ENCODE results near the gene GRK7. TPM values are rescaled to one million over a fixed set of nuclear protein-coding genes. Genes with fewer than 3 reads are reported as not detected.

Gene GRK7
- total RNA-seq, 1 experiment from 2014 or later, result not detected

DNA sequence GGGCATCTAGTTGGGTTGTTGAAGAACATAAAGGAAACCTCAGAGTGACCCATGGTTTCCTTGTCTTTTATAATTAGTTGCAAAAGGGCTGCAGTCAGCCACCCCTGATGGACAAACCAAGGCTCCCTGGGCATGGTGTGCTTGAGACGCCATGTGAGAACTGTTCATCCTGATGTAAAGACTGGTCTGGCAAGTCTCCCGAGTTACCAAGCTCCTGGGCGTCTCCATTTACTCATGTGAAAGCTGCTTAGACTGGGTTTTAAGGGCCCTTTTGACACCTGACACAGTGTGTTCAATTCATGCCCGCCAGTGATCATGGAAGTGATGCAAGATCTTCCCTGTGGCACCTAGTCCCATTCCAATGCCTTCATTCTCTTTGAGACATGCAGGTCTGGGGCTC lies 49.4 kb downstream of the GRK7 start:
- Histone ChIP-seq H3K27me3 (ENCODE audit: insufficient read depth, low read length) (no peaks in the 10 kb centered on the region), H3K79me2 (ENCODE audit: insufficient read depth, low read length) (no peaks in the 10 kb centered on the region), H3K9me3 (ENCODE audit: control insufficient read depth, low read depth, low read length) (no peaks in the 10 kb centered on the region), H3K23me2 (ENCODE audit: insufficient read length, low read depth, low read length, poor library complexity, severe bottlenecking) (no peaks in the 10 kb centered on the region), H3K79me1 (ENCODE audit: insufficient read depth, low read depth, low read length, poor library complexity, severe bottlenecking) (no peaks in the 10 kb centered on the region), H4K20me1 (ENCODE audit: control insufficient read depth, insufficient read depth, insufficient read length) (no peaks in the 10 kb centered on the region), H2BK5ac (ENCODE audit: insufficient read length, low read length) (no peak overlapping the region), H2BK12ac (ENCODE audit: insufficient read length, low read depth, low read length) (no peak overlapping the region), H3K9ac (ENCODE audit: extremely low read depth, insufficient read length, low read length) (no peak overlapping the region), H3K23ac (ENCODE audit: insufficient read length, low read depth, low read length) (no peak overlapping the region), H2AK5ac (ENCODE audit: insufficient read length, low read length) (no peak overlapping the region), H3K56ac (ENCODE audit: insufficient read length, low read depth, low read length) (no peak overlapping the region), H2BK120ac (ENCODE audit: low read depth, low read length, poor library complexity, severe bottlenecking) (no peak overlapping the region), H3K18ac (ENCODE audit: insufficient read length, low read depth, low read length) (no peak overlapping the region), H3K4me2 (ENCODE audit: insufficient read depth, insufficient read length, low read length) (no peak overlapping the region), H2BK20ac (ENCODE audit: low read depth, low read length, poor library complexity, severe bottlenecking) (no peak overlapping the region), H2AFZ (ENCODE audit: low read length) (no peak overlapping the region), H3K27ac (ENCODE audit: insufficient read length, low read depth, low read length) (no peak overlapping the region), H3K4ac (ENCODE audit: low read depth, low read length) (no peak overlapping the region), H4K5ac (ENCODE audit: insufficient read length, low read depth, low read length) (no peak overlapping the region), H2BK15ac (ENCODE audit: low read depth, low read length) (no peak overlapping the region), H3T11ph (ENCODE audit: low read length) (no peak overlapping the region), H3K14ac (ENCODE audit: insufficient read depth, low read length) (no peak overlapping the region), H4K8ac (replicated peaks; ENCODE audit: insufficient read length, low read depth, low read length) (no peak overlapping the region), H3K4me1 (ENCODE audit: insufficient read depth, low read length) (no peaks in the 10 kb centered on the region), H4K91ac (ENCODE audit: insufficient read length, low read depth, low read length) (no peak overlapping the region)
- Mint-ChIP-seq H3K9me3 (peaks cover 6 to 7% of the 10 kb centered on the region in 2 experiments), H3K27ac (no peak overlapping the region), H3K36me3 (ENCODE audit: insufficient read depth in 1 of 3, low read depth in 3 of 3) (peaks cover 0 to 7% (median 2%) of the 10 kb centered on the region in 3 experiments; a peak in 2 of 7 replicates), H3K27me3 (ENCODE audit: low read depth) (peaks cover 2% of the 10 kb centered on the region; the same call in 1 of the 2 replicates), H3K4me3 (no peak overlapping the region), H3K4me1 (peaks cover 1 to 7% of the 10 kb centered on the region in 2 experiments; a peak in 2 of 4 replicates)
- DNase-seq, result no peak
- TF ChIP-seq, protein P1, sequence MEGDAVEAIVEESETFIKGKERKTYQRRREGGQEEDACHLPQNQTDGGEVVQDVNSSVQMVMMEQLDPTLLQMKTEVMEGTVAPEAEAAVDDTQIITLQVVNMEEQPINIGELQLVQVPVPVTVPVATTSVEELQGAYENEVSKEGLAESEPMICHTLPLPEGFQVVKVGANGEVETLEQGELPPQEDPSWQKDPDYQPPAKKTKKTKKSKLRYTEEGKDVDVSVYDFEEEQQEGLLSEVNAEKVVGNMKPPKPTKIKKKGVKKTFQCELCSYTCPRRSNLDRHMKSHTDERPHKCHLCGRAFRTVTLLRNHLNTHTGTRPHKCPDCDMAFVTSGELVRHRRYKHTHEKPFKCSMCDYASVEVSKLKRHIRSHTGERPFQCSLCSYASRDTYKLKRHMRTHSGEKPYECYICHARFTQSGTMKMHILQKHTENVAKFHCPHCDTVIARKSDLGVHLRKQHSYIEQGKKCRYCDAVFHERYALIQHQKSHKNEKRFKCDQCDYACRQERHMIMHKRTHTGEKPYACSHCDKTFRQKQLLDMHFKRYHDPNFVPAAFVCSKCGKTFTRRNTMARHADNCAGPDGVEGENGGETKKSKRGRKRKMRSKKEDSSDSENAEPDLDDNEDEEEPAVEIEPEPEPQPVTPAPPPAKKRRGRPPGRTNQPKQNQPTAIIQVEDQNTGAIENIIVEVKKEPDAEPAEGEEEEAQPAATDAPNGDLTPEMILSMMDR (conservative IDR thresholded peaks at IDR 0.05), result no peak
- WGBS (ENCODE audit: extremely low coverage, insufficient read length, low lambda C conversion rate), result no CpG with 5 or more reads among the region's 4 CpGs

Other genes starting within 250 kb of the GRK7 start
- gene RNF7, start 25.1 kb upstream of the GRK7 start, total RNA-seq (2021), result 125 and 126 TPM in 2 replicates
- gene ATP1B3, start 113.2 kb downstream of the GRK7 start, total RNA-seq (2021), result 223 and 250 TPM in 2 replicates